ENCODE measurements around the gene SYNM. TPM values are rescaled to one million over a fixed set of nuclear protein-coding genes. Genes with fewer than 3 reads are reported as not detected.

SYNM gene
- total and polyA plus RNA-seq, 2 of the 8 experiments (the other 6 are each of a cell fraction or from before 2014, with no cell fraction given), result 0.89 to 2.0 TPM

- Histone ChIP-seq H3K79me1 (ENCODE audit: low read depth, low read length) (no peaks in the 10 kb centered on the region), H3K14ac (ENCODE audit: insufficient read length) (no peak overlapping the region), H4K8ac (ENCODE audit: extremely low read depth, insufficient read depth, low read length) (no peak overlapping the region), H4K5ac (ENCODE audit: insufficient read length, low read depth, low read length) (no peak overlapping the region), H2BK12ac (ENCODE audit: low read depth, low read length) (no peak overlapping the region), H3K23ac (ENCODE audit: insufficient read length) (no peak overlapping the region), H3K4me3 (ENCODE audit: extremely low read depth in 1 of 4, insufficient read depth in 2 of 4, low read depth in 3 of 4, low read length in 4 of 4) (no peak overlapping the region), H3K36me3 (ENCODE audit: control insufficient read depth in 2 of 4, insufficient read depth in 4 of 4, low read length in 3 of 4) (no peaks in the 10 kb centered on the region), H3K23me2 (ENCODE audit: low read depth, low read length) (no peaks in the 10 kb centered on the region), H4K91ac (replicated peaks; ENCODE audit: insufficient read length, low read length) (no peak overlapping the region), H3K56ac (replicated peaks; ENCODE audit: insufficient read length, low read depth, low read length) (no peak overlapping the region), H2AK5ac (ENCODE audit: low read depth, low read length) (no peak overlapping the region), H3K4me1 (replicated peaks in 1 of 4; ENCODE audit: control insufficient read depth in 3 of 4, insufficient read depth in 4 of 4, low read length in 3 of 4) (peaks cover 0 to 3% (median 2%) of the 10 kb centered on the region in 4 experiments; a peak in 5 of 7 replicates), H2BK20ac (ENCODE audit: low read length) (no peak overlapping the region), H3K4me2 (ENCODE audit: insufficient read depth in 1 of 2, low read depth in 2 of 2, low read length in 2 of 2) (no peak overlapping the region), H3K18ac (ENCODE audit: extremely low read depth, low read length) (no peak overlapping the region), H3K9ac (replicated peaks in 1 of 4; ENCODE audit: extremely low read depth in 1 of 4, low read depth in 3 of 4, low read length in 3 of 4) (no peak overlapping the region), H3K9me3 (ENCODE audit: insufficient read depth in 2 of 2, low read depth in 1 of 2, low read length in 1 of 2) (no peaks in the 10 kb centered on the region), H3K4ac (replicated peaks; ENCODE audit: insufficient read length, low read depth, low read length) (no peak overlapping the region), H2BK120ac (replicated peaks; ENCODE audit: low read depth, low read length) (no peak overlapping the region), H3K79me2 (ENCODE audit: control insufficient read depth in 1 of 2, insufficient read depth in 2 of 2, low read length in 2 of 2) (no peaks in the 10 kb centered on the region), H2BK5ac (ENCODE audit: low read depth, low read length) (no peak overlapping the region), H4K20me1 (replicated peaks in 1 of 2; ENCODE audit: control insufficient read depth in 1 of 2, insufficient read depth in 2 of 2, low read length in 2 of 2) (no peaks in the 10 kb centered on the region), H3K27ac (ENCODE audit: low read depth, low read length) (no peak overlapping the region), H2BK15ac (ENCODE audit: low read length) (no peak overlapping the region), H3K27me3 (replicated peaks in 1 of 4; ENCODE audit: control insufficient read depth in 3 of 4, extremely low read depth in 1 of 4, insufficient read depth in 3 of 4, low read length in 3 of 4) (no peaks in the 10 kb centered on the region), H2AFZ (ENCODE audit: low read length) (no peak overlapping the region)
- ChIA-PET POLR2A (ENCODE audit: partially characterized antibody) (no interaction called here), CTCF (ENCODE audit: partially characterized antibody) (interaction anchor here (1.0 kb wide), 1 partner anchor 14 kb away, joined by 4 read pairs; no protein-coding TSS in a partner anchor)
- TF ChIP-seq BRCA1 (IDR thresholded peaks at IDR 0.05; ENCODE audit: low read depth, low read length), result no peak
- TF ChIP-seq TCF12 (IDR thresholded peaks at IDR 0.05; ENCODE audit: low read depth, low read length), result no peak
- TF ChIP-seq YY1 (IDR thresholded peaks at IDR 0.05; ENCODE audit: low read depth, low read length), result no peak
- no peak for TF ChIP-seq EGR1 (IDR thresholded peaks at IDR 0.05; ENCODE audit: borderline replicate concordance, low read depth, low read length)
- TF ChIP-seq HDAC6 (IDR thresholded peaks at IDR 0.05; ENCODE audit: low read depth, low read length), result no peak
- no peak for FAIRE-seq
- DNase-seq (ENCODE audit: low read depth in 1 of 2, low spot score in 2 of 2), result no peak
- 92% methylated on average over 7 of the region's 7 CpGs; no CpG with 5 or more reads in 1 of the 2 experiments for WGBS, 2 experiments (ENCODE audit: extremely low coverage in 1 of 2, insufficient coverage in 1 of 2, insufficient read length in 1 of 2, insufficient replicate concordance in 2 of 2, low coverage in 1 of 2, low lambda C conversion rate in 2 of 2, missing lambda C conversion rate in 1 of 2)
Measured at GRCh38 chr15:99148851-99149276, 44.0 kb downstream of the SYNM start.
